Activated CD8-positive, alpha-beta T cell treated with anti-CD3 and anti-CD28 coated beads for 36 hours (primary cell): ENCODE measurements around the gene DAB1. TPM values are rescaled to one million over a fixed set of nuclear protein-coding genes. Genes with fewer than 3 reads are reported as not detected.

Experiments used
- ATAC-seq: fragments of 200-7000 bp; cut with Tn5 transposase; one replicate; pipeline ENCODE4 v1.10.0; 2021; ENCODE audit warnings: mild to moderate bottlenecking, moderate library complexity
- CTCF ChIA-PET: fragments of 350-600 bp; sonication (Branson Sonifier 250); formaldehyde crosslinking; loops from one replicate; lab custom pipeline; 2021; ENCODE audit warnings: antibody characterized with exemption; lab: Charles Lee
- POLR2A ChIA-PET: fragments of 350-600 bp; sonication (Branson Sonifier 250); formaldehyde crosslinking; loops from one replicate; lab custom pipeline; 2021; ENCODE audit warnings: antibody characterized with exemption; lab: Charles Lee
- DNase-seq: peaks from one replicate; pipeline ENCODE4 v3.0.0-alpha.2; 2020
- H3K27ac Mint-ChIP-seq: one replicate; pipeline ENCODE4 v1.8.0; 2021; ENCODE audit warnings: mild to moderate bottlenecking, mixed read lengths
- H3K27me3 Mint-ChIP-seq: one replicate; pipeline ENCODE4 v1.8.0; 2021; ENCODE audit warnings: mixed read lengths
- H3K36me3 Mint-ChIP-seq: one replicate; pipeline ENCODE4 v1.8.0; 2021; ENCODE audit warnings: low read depth, mixed read lengths
- H3K4me1 Mint-ChIP-seq: one replicate; pipeline ENCODE4 v1.8.0; 2021; ENCODE audit warnings: low read depth, mixed read lengths
- H3K4me3 Mint-ChIP-seq: one replicate; pipeline ENCODE4 v1.8.0; 2021; ENCODE audit warnings: mild to moderate bottlenecking, moderate library complexity, mixed read lengths
- H3K9me3 Mint-ChIP-seq: one replicate; pipeline ENCODE4 v1.8.0; 2021; ENCODE audit warnings: mixed read lengths
- intact Hi-C: fragments of 100-400 bp; cut with micrococcal nuclease; formaldehyde crosslinking; loops from one replicate; pipeline ENCODE4 v1.10.0; 2022
- total RNA-seq, 2 experiments: library from RNA; stranded (reverse); gene quantifications; one replicate each; pipeline ENCODE4 v1.2.3, GENCODE V29; 2021
- TF ChIP-seq, protein P1 (sequence below): fragments of 200-600 bp; IDR thresholded peaks from one replicate; pipeline ENCODE4 v1.8.0; 2022; ENCODE audit warnings: antibody characterized with exemption, mild to moderate bottlenecking

The DAB1 gene
- total RNA-seq, 2 experiments from 2014 or later = not detected

DNA sequence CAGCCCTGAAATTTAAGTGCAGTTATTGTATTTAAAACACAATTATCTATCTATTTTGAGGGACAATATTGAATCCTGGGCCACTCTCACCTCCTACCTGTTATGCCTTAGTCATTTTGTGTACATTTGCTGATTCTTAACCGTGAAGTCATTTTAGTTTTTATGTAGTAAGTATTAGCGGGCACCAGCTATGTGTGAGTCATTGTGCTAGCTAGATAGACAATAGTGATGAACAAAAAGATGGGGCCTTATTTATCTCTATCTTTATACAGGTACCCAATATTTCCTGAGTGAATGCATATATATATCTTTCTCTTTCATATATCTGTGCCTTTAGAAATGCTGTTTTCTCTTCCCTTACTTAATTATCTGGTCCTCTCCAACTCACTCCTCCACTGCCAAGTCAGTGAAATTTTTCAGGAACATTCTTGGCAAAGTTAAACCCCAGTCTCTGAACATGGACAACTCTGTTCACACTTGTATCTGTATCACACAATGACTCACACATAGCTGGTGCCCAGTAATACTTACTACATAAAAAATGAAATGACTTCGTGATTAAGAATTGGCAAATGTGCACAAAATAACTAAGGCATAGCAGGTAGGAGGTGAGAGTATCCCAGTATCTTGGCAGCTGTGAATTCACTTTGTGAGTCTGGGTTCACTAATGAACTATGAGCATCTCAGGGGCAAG lies 292.0 kb downstream of the DAB1 start:
- intact Hi-C loops = no loop called here
- ChIA-PET CTCF (no interaction called here), POLR2A (no interaction called here)
- Mint-ChIP-seq H3K4me3 (no peak overlapping the region), H3K36me3 (no peaks in the 10 kb centered on the region), H3K9me3 (no peaks in the 10 kb centered on the region), H3K4me1 (no peaks in the 10 kb centered on the region), H3K27me3 (peaks cover 3% of the 10 kb centered on the region), H3K27ac (no peak overlapping the region)
- TF ChIP-seq, protein P1, sequence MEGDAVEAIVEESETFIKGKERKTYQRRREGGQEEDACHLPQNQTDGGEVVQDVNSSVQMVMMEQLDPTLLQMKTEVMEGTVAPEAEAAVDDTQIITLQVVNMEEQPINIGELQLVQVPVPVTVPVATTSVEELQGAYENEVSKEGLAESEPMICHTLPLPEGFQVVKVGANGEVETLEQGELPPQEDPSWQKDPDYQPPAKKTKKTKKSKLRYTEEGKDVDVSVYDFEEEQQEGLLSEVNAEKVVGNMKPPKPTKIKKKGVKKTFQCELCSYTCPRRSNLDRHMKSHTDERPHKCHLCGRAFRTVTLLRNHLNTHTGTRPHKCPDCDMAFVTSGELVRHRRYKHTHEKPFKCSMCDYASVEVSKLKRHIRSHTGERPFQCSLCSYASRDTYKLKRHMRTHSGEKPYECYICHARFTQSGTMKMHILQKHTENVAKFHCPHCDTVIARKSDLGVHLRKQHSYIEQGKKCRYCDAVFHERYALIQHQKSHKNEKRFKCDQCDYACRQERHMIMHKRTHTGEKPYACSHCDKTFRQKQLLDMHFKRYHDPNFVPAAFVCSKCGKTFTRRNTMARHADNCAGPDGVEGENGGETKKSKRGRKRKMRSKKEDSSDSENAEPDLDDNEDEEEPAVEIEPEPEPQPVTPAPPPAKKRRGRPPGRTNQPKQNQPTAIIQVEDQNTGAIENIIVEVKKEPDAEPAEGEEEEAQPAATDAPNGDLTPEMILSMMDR = no peak
- no peak for DNase-seq
- ATAC-seq = no peak

DNA sequence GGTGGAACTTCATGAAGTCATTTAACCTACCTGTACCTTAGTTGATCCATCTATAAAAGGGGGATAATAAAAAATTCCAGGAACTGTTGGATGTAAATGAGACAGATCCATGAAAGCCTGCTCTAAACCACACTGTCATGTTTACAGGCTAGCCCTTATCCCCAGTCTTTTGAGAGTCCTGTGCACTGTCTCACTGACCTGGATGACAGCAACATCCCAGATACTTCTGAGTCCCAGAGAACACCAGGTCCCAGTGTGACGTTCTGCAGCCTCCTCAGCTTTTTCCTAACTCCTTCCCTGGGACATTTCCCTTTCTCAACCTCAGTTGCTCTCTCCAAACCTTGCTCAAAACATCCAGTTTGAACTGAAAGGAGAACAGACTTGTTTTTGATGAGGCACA lies 292.6 kb downstream of the DAB1 start:
- ChIA-PET CTCF (no interaction called here), POLR2A (no interaction called here)
- H3K27ac Mint-ChIP-seq = no peak overlapping the region
- ATAC-seq (no peak), DNase-seq (no peak)
- no peaks in the 10 kb centered on the region for H3K36me3 Mint-ChIP-seq
- H3K27me3 Mint-ChIP-seq = peaks cover 3% of the 10 kb centered on the region
- TF ChIP-seq, protein P1 = no peak
- H3K9me3 Mint-ChIP-seq = no peaks in the 10 kb centered on the region
- H3K4me1 Mint-ChIP-seq = no peaks in the 10 kb centered on the region
- intact Hi-C loops = no loop called here
- no peak overlapping the region for H3K4me3 Mint-ChIP-seq

DNA sequence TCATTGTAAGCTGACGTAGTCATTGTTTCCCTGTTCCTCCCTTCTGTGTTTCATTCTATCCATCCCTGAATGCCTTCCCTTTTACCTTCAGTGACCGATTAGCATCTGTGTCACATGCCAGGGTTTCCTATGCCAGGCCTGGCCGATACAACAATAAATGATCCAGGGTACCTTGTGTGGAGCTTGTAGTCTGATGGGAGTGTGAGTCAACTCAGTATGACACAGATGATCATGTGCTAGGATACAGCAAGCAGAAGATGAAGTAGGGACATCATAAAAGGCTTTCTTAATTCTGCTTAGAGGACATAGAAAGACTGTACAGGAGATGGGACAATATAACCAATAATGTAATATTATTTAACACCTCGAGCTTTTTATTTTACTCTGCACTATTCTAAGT lies 294.0 kb downstream of the DAB1 start:
- ChIA-PET CTCF (no interaction called here), POLR2A (no interaction called here)
- Mint-ChIP-seq H3K36me3 (no peaks in the 10 kb centered on the region), H3K9me3 (no peaks in the 10 kb centered on the region), H3K27ac (no peak overlapping the region), H3K27me3 (peaks cover 3% of the 10 kb centered on the region), H3K4me1 (no peaks in the 10 kb centered on the region), H3K4me3 (no peak overlapping the region)
- TF ChIP-seq, protein P1 = no peak
- no peak for DNase-seq
- intact Hi-C loops = no loop called here
- ATAC-seq = no peak

DNA sequence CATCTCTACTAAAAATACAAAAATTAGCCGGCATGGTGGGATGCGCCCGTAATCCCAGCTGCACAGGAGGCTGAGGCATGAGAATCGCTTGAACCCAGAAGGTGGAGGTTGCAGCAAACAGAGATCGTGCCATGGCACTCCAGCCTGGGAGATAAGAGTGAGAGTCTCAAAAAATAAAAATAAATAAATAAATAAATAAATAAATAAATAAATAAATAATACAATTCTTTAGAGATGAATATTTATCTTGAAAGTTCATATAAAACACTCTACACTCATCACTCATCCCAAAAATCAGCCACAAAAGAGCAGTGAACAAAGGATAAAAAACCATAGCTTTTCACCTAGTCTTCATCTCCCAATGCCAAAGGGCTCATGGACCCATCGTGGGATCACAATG lies 295.9 kb downstream of the DAB1 start:
- no peaks in the 10 kb centered on the region for H3K4me1 Mint-ChIP-seq

More for the DNA sequence above, 295.9 kb downstream of the DAB1 start:
- no peaks in the 10 kb centered on the region for H3K9me3 Mint-ChIP-seq
- intact Hi-C loops = no loop called here
- no peak overlapping the region for H3K27ac Mint-ChIP-seq
- TF ChIP-seq, protein P1 = no peak
- no peak overlapping the region for H3K4me3 Mint-ChIP-seq
- POLR2A ChIA-PET = interaction anchor here (0.7 kb wide), 1 partner anchor 42 kb away, joined by 4 read pairs; no protein-coding TSS in a partner anchor
- CTCF ChIA-PET = no interaction called here
- no peak for ATAC-seq
- H3K27me3 Mint-ChIP-seq = peaks cover 3% of the 10 kb centered on the region
- no peak for DNase-seq
- H3K36me3 Mint-ChIP-seq = no peaks in the 10 kb centered on the region
